Endothelial cell of umbilical vein (primary cell): Measurements from ENCODE around the gene WASL. TPM values are rescaled to one million over a fixed set of nuclear protein-coding genes. Genes with fewer than 3 reads are reported as not detected.

Experiments
- BruUV-seq: library from RNA; stranded (reverse); fragments of 400-500 nt; replicated peaks from 2 replicates; lab custom pipeline; 2021; lab: Mats Ljungman, UMichigan
- CTCF ChIA-PET: fragments of 300-600, 350-600 bp; sonication (Branson Sonifier 250); formaldehyde crosslinking; loops from one replicate; lab custom pipeline; 2021; ENCODE audit warnings: antibody characterized with exemption, inconsistent platforms; lab: Charles Lee
- POLR2A ChIA-PET: fragments of 300-600, 350-600 bp; sonication (Branson Sonifier 250); formaldehyde crosslinking; loops from one replicate; lab custom pipeline; 2021; ENCODE audit warnings: antibody characterized with exemption, inconsistent platforms; lab: Charles Lee
- DNase-seq: peaks from one replicate; pipeline ENCODE4 v3.0.0-alpha.2; 2011; ENCODE audit warnings: low read depth, low spot score
- FAIRE-seq: peaks from 2 replicates; lab custom pipeline; 2011; peaks lifted over from hg19 to GRCh38; lab: Jason Lieb, UNC
- H2AFZ ChIP-seq: 2 replicates; pipeline ENCODE4 v1.6.0; 2012; ENCODE audit warnings: low read depth, low read length, control low read depth, inconsistent platforms
- H3K27ac ChIP-seq: 2 replicates; pipeline ENCODE4 v1.5.1; 2011; ENCODE audit warnings: low read depth, mild to moderate bottlenecking, control low read depth, low read length, moderate library complexity; ENCODE audit not compliant: insufficient read depth
- H3K27me3 ChIP-seq, 2 experiments: 2 replicates each; pipeline versions ENCODE4 v1.6.0 to v1.6.1; 2011; ENCODE audit warnings: low read length in 2 of 2, mixed read lengths in 1 of 2; ENCODE audit not compliant: control insufficient read depth in 2 of 2, insufficient read depth in 2 of 2
- H3K36me3 ChIP-seq, 2 experiments: 2 replicates in 1 of 2; 3 replicates in 1 of 2; pipeline ENCODE4 v1.5.1; 2011; ENCODE audit warnings: low read length in 2 of 2, mild to moderate bottlenecking in 1 of 2, moderate library complexity in 1 of 2; ENCODE audit not compliant: control insufficient read depth in 2 of 2, insufficient read depth in 2 of 2; ENCODE audit errors: extremely low read depth in 1 of 2
- H3K4me1 ChIP-seq: 3 replicates; pipeline ENCODE4 v1.5.1; 2011; ENCODE audit warnings: mild to moderate bottlenecking, low read length; ENCODE audit not compliant: control insufficient read depth, insufficient read depth; ENCODE audit errors: extremely low read depth
- H3K4me2 ChIP-seq: 2 replicates; pipeline ENCODE4 v1.6.1; 2011; ENCODE audit warnings: low read length, control low read depth, mixed read lengths; ENCODE audit not compliant: insufficient read depth
- H3K4me3 ChIP-seq, 3 experiments: fragments of 200-600 bp in 1 of 3; sonication (generic), shearing (Covaris generic) in 1 of 3; replicated peaks in 1 of 3; 2 replicates each; pipeline ENCODE4 v1.5.1; 2011 to 2016; ENCODE audit warnings: control low read depth in 3 of 3, low read length in 3 of 3, mild to moderate bottlenecking in 2 of 3, inconsistent platforms in 1 of 3, low read depth in 1 of 3, moderate library complexity in 1 of 3; ENCODE audit not compliant: insufficient read depth in 1 of 3
- H3K79me2 ChIP-seq: 2 replicates; pipeline ENCODE4 v1.6.0; 2012; ENCODE audit warnings: low read length, inconsistent platforms; ENCODE audit not compliant: control insufficient read depth, insufficient read depth
- H3K9ac ChIP-seq: replicated peaks from 2 replicates; pipeline ENCODE3; 2011; ENCODE audit warnings: low read length, control low read depth; ENCODE audit not compliant: insufficient read depth; ENCODE audit errors: extremely low read depth
- H3K9me1 ChIP-seq: replicated peaks from 3 replicates; pipeline ENCODE4 v1.6.0; 2011; ENCODE audit warnings: mild to moderate bottlenecking, low read length; ENCODE audit not compliant: control insufficient read depth, insufficient read depth; ENCODE audit errors: extremely low read depth
- H3K9me3 ChIP-seq: replicated peaks from 2 replicates; pipeline ENCODE4 v1.5.1; 2012; ENCODE audit warnings: low read length, inconsistent platforms; ENCODE audit not compliant: control insufficient read depth, insufficient read depth
- H4K20me1 ChIP-seq: replicated peaks from 2 replicates; pipeline ENCODE3; 2011; ENCODE audit warnings: mild to moderate bottlenecking, low read length; ENCODE audit not compliant: control insufficient read depth, insufficient read depth; ENCODE audit errors: extremely low read depth
- EZH2 ChIP-seq: IDR thresholded peaks from 2 replicates; pipeline ENCODE4 v1.6.1; 2012; ENCODE audit warnings: borderline replicate concordance, low read depth, mild to moderate bottlenecking, moderate library complexity, low read length, inconsistent platforms; ENCODE audit not compliant: severe bottlenecking
- FOS ChIP-seq: IDR thresholded peaks from 2 replicates; pipeline ENCODE4 v1.6.1; 2011; ENCODE audit warnings: mild to moderate bottlenecking, low read length, moderate library complexity, borderline replicate concordance; ENCODE audit not compliant: insufficient read depth
- GATA2 ChIP-seq: IDR thresholded peaks from 2 replicates; pipeline ENCODE4 v1.7.0; 2011; ENCODE audit warnings: low read depth, mild to moderate bottlenecking, moderate library complexity, mixed read lengths, low read length; ENCODE audit not compliant: insufficient read length, insufficient read depth
- JUN ChIP-seq: IDR thresholded peaks from 2 replicates; pipeline ENCODE4 v1.6.1; 2011; ENCODE audit warnings: borderline replicate concordance, low read depth; ENCODE audit not compliant: insufficient read length, insufficient read depth
- MYC ChIP-seq: IDR thresholded peaks from one replicate; pipeline ENCODE4 v1.6.1; 2011; ENCODE audit warnings: mild to moderate bottlenecking, low read depth, low read length
- POLR2A ChIP-seq: IDR thresholded peaks from 2 replicates; pipeline ENCODE4 v1.6.1; 2012; ENCODE audit warnings: low read depth, mild to moderate bottlenecking, control low read depth, low read length
- dilution Hi-C: fragments of 300-500 bp; cut with MboI; formaldehyde crosslinking; loops from one replicate; pipeline ENCODE4 v1.15.0; 2019; ENCODE audit warnings: low sequenced_read_pairs; ENCODE audit not compliant: extremely low pct_ligation_motif_present
- intact Hi-C: fragments of 100-400 bp; cut with micrococcal nuclease; formaldehyde crosslinking; loops from one replicate; pipeline ENCODE4 v1.10.0; 2022
- polyA plus RNA-seq, 4 experiments: library from polyadenylated mRNA; depleted of rRNA in 3 of 4; stranded (reverse) in 3 of 4; unstranded in 1 of 4; fragments of >200 nt; gene quantifications; 2 replicates each; pipeline versions ENCODE4 v1.2.1 to v1.2.3, GENCODE V29; 2011 to 2012; ENCODE audit warnings: missing spikeins in 1 of 4
- total RNA-seq: library from RNA; stranded (reverse); gene quantifications from 2 replicates; pipeline ENCODE4 v1.2.3, GENCODE V29; 2021
- TF ChIP-seq, protein P1 (sequence below): IDR thresholded peaks from 2 replicates; pipeline ENCODE4 v1.6.1; 2011; ENCODE audit not compliant: insufficient read depth, insufficient read length
- TF ChIP-seq, protein P2 (sequence below), 2 donors: IDR thresholded peaks; 1 replicate in 1 of 2; 2 replicates in 1 of 2; pipeline ENCODE4 v1.5.1; 2011; ENCODE audit warnings: low read length in 2 of 2, mild to moderate bottlenecking in 2 of 2, moderate library complexity in 2 of 2, control low read depth in 1 of 2, inconsistent platforms in 1 of 2, low read depth in 1 of 2; ENCODE audit not compliant: insufficient read depth in 1 of 2; ENCODE audit errors: extremely low read depth in 1 of 2

The WASL gene
- total and polyA plus RNA-seq, 2 donors (not counting 3 experiments of a cell fraction or from before 2014, with no cell fraction given) = 5.2 to 24.0 TPM

DNA sequence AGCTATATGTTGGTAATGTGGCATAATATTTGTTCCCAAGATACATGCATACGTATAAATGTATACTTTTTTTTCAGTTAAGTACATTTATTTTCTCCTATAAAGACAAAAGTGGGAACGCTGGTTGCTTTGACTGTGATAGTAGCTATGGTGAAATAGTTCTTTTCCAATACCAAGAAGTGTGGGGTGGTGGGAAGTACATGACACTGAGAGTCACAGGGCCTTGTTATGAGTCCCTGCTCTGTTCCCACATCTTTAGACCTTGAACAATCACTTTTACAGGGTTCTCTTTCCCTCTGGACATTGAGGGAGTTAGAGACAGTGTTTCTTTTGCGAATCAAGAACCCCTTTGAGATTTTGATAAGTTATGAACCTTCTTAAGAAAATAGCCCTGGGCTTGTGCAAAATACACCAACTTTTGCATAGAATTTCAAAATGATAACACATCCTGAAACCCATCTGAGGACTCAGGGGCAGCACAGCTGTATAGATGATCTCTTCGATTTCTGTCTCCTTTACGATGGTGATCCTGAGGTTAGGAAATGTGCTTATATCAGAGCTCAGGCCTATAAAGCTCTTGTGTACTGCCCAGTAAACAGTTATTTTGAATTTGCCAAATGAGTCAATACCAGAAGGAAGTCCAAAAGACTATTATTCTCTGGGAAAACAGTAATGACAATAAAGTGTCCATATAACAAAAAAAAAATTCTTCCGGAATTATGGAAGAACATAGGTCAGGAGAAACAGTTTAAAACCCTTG is 92.1 kb downstream of the WASL start:
- H3K9me3 ChIP-seq = no peaks in the 10 kb centered on the region
- H3K9ac ChIP-seq = no peak overlapping the region
- FAIRE-seq = no peak
- no peak overlapping the region for H2AFZ ChIP-seq
- no peaks in the 10 kb centered on the region for H4K20me1 ChIP-seq
- intact Hi-C loops = no loop called here
- dilution Hi-C loops = no loop called here
- no peak for TF ChIP-seq POLR2A
- TF ChIP-seq JUN = no peak
- TF ChIP-seq FOS = peak; percentile 21
- H3K4me1 ChIP-seq = peaks cover 4% of the 10 kb centered on the region
- no peaks in the 10 kb centered on the region for H3K9me1 ChIP-seq
- H3K27ac ChIP-seq = no peak overlapping the region
- no peak overlapping the region for H3K4me2 ChIP-seq
- no peak overlapping the region for H3K4me3 ChIP-seq
- no peak for DNase-seq
- ChIA-PET POLR2A (no interaction called here), CTCF (no interaction called here)
- H3K79me2 ChIP-seq = no peaks in the 10 kb centered on the region
- no peaks in the 10 kb centered on the region for H3K36me3 ChIP-seq
- no TSS peak for BruUV-seq
- H3K27me3 ChIP-seq = peaks cover 0 to 2% of the 10 kb centered on the region in 2 experiments

DNA sequence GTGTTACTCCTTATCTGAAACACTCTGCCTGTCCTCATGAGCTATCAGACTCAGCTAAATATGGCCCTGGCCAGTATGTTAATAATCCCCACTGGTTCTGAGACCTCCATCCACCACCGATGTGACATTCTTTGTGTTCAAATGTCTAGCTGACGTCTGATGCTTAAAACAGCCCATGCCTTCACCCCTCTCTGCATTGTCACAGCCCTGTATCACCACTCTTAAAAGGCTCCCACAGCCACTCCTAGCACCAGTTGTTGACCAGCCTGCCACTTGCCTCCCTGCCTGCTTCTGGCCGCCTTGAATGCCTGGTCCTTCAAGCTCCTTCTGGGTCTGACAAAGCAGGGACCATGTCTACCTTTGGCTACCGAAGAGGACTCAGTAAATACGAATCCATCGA is 93.2 kb downstream of the WASL start, which contains the start of gene LMOD2:
LMOD2 (plus strand) TSS at position 253 of the 400 bp plus-strand sequence; CDS start at position 351, 98 bp downstream.
- no TSS peak for BruUV-seq
- H3K4me2 ChIP-seq = no peak within 1 kb of the TSS
- TF ChIP-seq, protein P1, sequence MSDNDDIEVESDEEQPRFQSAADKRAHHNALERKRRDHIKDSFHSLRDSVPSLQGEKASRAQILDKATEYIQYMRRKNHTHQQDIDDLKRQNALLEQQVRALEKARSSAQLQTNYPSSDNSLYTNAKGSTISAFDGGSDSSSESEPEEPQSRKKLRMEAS = no peak
- TF ChIP-seq POLR2A (no peak), EZH2 (no peak), MYC (no peak), FOS (no peak), GATA2 (no peak)
- TF ChIP-seq, protein P2, sequence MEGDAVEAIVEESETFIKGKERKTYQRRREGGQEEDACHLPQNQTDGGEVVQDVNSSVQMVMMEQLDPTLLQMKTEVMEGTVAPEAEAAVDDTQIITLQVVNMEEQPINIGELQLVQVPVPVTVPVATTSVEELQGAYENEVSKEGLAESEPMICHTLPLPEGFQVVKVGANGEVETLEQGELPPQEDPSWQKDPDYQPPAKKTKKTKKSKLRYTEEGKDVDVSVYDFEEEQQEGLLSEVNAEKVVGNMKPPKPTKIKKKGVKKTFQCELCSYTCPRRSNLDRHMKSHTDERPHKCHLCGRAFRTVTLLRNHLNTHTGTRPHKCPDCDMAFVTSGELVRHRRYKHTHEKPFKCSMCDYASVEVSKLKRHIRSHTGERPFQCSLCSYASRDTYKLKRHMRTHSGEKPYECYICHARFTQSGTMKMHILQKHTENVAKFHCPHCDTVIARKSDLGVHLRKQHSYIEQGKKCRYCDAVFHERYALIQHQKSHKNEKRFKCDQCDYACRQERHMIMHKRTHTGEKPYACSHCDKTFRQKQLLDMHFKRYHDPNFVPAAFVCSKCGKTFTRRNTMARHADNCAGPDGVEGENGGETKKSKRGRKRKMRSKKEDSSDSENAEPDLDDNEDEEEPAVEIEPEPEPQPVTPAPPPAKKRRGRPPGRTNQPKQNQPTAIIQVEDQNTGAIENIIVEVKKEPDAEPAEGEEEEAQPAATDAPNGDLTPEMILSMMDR (IDR thresholded peaks at IDR 0.05; ENCODE audit: extremely low read depth in 1 of 2, insufficient read depth in 1 of 2, low read depth in 1 of 2, low read length in 2 of 2) = no peak
- H3K9me1 ChIP-seq = no peaks in the 10 kb centered on the region
- peaks cover 4% of the 10 kb centered on the region for H3K4me1 ChIP-seq
- H2AFZ ChIP-seq = no peak within 1 kb of the TSS
- H3K4me3 ChIP-seq = no peak within 1 kb of the TSS
- H3K9ac ChIP-seq = no peak within 1 kb of the TSS
- no peak within 1 kb of the TSS for H3K27ac ChIP-seq
- CTCF ChIA-PET = interaction anchor here (1.0 kb wide), 1 partner anchor 10 kb away, joined by 3 read pairs; no protein-coding TSS in a partner anchor
- dilution Hi-C loops (no loop called here), intact Hi-C loops (loop anchor here (2.0 kb wide), 1 partner anchor 19 kb away; no protein-coding TSS in a partner anchor)
- POLR2A ChIA-PET = no interaction called here
- no peaks in the 10 kb centered on the region for H3K9me3 ChIP-seq
- no peaks in the 10 kb centered on the region for H4K20me1 ChIP-seq
- no peaks in the 10 kb centered on the region for H3K36me3 ChIP-seq
- H3K79me2 ChIP-seq = no peaks in the 10 kb centered on the region
- DNase-seq = no peak
- no peak for FAIRE-seq
- H3K27me3 ChIP-seq = peaks cover 0 to 2% of the 10 kb centered on the region in 2 experiments
